HG02981 (cell line): ENCODE measurements around the gene SERTAD3.
"Not testable (repeated sequence)": the region's sequence is repeated elsewhere in the genome, so short reads cannot be mapped to it uniquely, and the experiment has no call there.

ENCODE experiments used
- ATAC-seq: cut with Tn5 transposase; IDR thresholded peaks from one replicate; pipeline ENCODE4 v1.9.1; 2021; ENCODE audit warnings: mild to moderate bottlenecking, moderate library complexity; ENCODE audit not compliant: unreplicated experiment

The SERTAD3 gene

DNA sequence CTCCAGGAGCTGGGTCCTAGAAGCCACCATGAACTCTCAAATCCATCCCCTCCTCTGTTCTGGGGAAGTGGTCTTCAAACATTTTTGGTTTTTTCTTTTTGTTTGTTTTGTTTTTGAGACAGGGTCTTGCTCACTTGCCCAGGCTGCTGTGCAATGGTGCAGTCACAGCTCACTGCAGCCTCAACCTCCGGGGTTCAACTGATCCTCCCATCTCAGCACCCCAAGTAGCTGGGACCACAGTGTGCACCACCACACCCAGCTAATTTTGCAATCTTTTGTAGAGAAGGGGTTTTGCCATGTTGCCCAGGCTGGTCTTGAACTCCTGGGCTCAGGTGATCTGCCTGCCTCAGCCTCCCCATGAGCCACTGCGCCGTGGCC lies 14.5 kb upstream of the SERTAD3 start:
- ATAC-seq, result no peak

DNA sequence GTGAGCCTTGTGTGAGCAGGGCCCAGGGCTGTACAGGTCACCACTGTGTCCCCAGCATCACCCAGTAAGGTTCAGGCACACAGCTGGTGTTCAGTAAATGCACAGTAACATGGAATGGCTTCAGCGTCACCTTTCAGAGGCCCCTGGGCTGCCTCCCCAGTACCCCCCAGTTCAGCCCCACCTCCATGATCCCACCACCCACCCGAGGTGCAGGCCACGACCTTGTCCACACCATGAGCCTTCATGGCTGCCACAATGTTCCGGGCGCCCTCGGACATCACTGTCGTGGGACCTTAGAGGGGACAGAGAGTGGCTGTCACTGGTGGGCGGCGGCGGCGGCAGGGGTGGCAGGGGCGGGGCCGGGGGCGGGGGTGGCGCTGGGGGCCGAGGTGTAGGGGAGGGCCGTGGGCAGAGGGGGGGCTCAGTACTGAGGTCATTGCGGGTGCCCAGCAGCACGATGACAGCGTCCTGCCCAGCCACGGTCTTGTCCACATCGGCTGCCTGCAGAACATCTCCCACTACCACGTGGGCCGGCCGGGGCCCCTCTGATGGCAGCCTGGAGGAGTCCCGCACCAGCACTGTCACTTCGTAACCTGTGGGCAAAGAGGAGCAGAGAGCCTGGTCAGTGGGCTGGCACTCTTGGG lies 13.9 kb upstream of the SERTAD3 start:
- no peak for ATAC-seq

DNA sequence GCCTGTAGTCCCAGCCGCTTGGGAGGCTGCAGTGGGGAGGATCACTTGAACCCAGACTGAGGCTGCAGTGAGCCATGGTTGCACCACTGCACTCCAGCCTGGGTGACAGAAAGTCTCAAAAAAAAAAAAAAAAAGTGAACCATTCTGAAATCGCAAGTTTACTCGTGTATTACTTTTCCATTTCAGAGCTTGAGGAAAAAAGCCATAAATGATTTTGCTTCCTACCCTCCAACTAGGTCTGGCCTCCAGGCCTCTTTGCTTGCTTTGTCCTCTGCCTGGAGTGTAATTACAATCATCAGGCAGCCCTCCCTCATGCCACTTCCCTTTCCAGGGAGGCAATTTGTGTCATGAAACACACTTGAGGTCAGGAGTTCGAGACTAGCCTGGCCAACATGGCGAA lies 12.9 kb upstream of the SERTAD3 start:
- no peak for ATAC-seq

DNA sequence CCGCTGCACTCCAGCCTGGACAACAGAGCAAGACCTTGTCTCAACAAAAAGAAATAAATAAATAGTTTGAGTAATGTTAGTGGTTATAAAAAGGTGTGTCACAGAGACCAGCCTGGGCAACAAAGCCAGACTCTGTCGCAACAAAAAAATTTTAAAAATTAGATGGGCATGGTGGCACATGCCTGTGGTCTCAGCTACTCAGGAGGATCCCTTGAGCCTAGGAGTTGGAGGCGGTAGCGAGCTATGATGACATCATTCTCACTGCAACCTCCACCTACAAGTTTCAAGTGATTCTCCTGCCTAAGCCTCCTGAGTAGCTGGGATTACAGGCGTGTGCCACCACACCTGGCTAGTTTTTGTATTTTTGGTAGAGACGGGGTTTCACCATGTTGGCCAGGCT lies 9.8 kb upstream of the SERTAD3 start:
- ATAC-seq, result not testable (repeated sequence)

DNA sequence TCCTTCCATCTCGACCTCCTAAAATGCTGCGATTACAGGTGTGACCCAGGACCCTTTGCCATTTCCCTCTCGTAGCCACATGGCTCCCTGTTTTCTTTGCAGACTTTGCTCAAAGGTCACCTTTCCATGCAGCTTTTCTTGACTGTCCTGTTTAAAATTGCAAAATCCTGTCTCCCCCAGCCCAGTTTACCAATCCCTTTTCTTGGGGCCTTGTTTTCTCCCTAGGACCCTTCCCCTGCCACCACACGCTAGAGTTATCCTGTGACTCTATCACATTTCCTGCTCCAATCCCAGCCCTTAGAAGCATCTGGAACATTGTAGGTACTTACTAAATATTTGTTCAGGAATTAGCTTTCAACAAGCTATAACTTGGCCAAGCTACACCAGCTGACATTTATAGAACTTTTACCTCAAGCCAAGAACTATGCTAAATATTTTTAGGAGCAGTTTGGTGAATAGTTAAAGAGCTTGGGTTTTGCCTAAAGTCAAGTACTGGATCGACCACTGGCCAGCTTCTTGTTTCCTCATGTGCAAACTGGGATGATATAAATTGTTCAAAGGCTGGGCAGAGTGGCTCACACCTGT lies 9.1 kb upstream of the SERTAD3 start:
- ATAC-seq, result no peak

DNA sequence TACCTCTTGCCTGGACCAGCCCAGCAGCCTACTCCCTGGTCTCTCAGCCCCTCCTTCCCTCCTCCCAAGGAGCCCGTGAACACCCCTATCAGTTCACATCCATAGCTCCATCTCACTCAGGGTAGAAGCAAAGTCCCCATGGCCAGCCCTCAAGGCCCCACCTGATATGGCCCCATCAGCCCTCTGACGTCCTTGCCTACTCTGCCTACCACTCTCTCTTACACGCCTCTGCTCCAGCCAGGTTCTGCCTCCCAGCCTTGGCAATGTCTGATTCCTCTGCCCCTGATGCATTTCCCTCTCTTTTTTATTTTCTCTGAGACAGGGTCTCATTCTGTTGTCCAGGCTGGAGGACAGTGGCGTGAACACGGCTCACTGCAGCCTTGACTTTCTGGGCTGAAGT lies 7.9 kb upstream of the SERTAD3 start:
- no peak for ATAC-seq

DNA sequence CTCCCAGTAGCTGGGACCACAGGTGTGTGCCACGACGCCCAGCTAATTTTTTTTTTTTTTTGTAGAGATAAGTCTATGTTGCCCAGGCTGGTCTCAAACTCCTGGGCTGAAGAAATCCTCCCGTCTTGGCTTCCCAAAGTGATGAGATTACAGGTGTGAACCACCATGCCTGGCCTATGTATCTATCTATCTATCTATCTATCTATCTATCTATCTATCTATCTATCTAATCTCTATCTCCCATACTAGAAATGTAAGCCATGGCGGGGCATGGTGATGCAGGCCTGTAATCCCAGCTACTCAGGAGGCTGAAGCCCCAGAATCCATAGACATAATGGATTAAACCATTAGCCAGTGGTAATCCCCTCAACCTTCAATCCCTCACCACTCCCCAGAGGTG lies 6.5 kb upstream of the SERTAD3 start:
- ATAC-seq, result no peak

DNA sequence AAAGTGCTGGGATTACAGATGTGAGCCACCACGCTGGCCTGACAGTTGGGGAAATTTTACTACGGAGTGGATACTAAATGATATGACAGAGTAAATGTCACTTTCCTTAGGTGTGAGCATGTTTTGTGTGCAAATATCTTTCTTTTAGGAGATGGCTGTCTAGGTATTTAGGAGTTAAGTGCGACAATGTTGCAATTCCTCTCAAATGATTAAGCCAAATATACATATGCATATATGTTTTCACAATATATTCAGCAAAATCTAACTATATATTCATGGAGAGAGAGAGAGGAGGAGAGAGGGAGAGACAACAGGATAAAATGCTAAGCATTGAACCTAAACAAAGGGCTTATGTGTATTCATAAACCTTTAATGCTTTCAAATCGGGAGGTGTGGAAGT lies 5.4 kb upstream of the SERTAD3 start:
- no peak for ATAC-seq

DNA sequence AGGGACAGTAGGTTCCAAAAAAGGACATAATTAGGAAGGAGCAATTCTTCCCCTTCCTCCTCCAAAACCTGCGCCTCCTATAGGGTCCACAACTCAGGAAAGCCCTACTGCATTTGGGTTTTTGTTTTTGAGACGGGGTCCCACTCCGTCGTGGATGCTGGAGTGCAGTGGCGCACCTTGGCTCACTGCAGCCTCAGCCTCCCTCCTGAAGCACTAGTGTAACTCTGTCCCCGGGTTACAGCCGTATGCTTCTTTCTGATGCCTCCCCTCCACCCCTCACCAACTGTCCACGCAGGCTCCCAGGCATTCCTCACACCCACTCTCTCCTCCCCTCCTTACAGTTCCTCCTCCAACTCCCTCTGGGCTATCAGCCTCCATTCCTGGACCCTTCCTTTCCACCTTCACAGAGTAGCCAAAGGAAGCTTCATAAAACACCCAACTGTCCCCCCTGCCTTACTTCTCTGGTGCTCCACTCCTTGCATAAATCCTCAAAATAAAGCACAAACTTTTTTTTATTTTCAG lies 2.2 kb upstream of the SERTAD3 start:
- no peak for ATAC-seq

DNA sequence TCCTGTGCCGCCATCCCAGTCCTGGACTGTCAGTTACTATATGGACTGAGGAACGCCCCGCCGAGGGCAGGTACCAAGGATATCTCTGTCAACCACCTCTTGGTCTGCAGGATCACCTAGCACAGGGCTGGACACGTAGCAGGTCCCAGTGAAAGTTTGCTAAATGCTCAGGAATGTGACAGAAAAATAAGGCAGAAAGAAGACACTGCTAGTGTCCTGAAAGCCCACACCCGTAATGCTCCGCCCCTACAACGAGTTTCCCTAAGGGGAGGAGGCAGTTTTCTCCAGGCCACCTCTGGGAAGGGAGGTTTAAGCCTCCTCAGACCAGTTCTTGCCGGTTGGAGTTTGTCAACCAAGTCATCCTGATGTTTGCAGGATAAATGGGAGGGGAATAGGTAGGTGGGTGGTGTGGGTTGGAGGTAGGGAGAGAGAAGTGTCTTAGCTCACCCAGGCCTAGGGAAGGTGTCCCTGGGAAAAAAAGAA lies 1.7 kb upstream of the SERTAD3 start:
- no peak for ATAC-seq

DNA sequence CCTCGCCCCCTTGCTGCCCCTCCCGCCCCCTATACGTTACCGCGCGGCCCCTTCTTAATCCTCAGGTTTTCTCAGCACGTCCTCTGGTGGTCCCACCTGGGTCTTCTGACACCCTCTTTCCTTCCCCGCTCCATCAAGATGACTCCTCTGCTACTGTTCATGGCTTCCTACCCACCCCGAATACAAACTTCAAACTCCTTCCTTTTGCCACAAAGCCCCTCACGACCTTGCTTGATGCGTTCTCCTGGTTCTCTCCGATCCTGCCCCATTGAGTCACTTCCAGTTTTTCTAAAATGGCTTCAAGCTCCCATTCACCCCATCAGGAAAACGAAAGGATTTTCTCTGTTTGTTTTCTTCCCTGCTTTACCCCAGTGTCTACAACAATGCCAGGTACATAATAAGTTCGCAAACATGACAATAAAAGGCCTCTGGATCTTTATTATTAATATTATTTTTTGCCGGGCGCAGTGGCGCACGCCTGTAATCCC lies 734 bp upstream of the SERTAD3 start:
- ATAC-seq, result no peak

DNA sequence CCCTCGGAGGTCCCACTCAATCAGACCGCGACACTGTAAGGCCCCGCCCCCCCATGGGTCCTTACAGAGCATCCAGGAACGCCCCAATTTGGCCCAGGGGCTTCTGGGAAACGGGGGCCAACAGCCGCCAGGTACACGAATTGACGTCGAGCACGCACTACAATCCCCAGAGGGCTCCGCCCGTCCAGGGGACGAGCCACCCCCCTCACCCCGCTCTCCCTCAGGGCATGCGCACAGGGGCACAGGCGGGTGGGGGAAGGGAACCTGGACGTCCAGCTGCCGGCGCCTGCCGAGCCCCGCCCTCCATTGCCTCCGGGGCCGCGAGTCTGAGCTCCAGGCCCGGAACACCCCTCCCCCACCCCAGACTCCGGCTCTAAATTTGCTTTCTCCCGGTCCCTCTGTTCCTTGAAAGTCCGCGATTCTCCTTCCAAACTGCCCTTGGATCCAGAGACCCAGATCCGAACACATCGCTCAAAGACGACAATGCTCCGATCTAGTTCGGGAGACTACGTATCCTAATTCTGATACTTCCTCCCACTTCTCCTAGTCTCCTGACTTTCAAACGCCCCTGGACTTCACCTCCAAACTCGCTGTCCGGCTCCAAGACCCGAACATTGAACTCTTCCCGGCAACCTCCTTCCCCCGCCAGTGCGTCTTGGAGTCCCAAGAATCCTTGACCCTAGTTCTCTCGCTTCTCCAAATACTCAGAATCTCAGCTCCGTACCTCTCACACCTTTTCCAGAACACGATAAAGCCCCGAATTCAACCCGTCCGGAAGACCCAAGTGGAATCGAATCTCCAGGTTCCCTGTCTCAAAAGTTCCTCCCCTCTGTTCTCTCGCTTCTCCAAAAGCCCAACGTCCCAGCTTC lies 770 bp downstream of the SERTAD3 start:
- peak; percentile 58 for ATAC-seq

DNA sequence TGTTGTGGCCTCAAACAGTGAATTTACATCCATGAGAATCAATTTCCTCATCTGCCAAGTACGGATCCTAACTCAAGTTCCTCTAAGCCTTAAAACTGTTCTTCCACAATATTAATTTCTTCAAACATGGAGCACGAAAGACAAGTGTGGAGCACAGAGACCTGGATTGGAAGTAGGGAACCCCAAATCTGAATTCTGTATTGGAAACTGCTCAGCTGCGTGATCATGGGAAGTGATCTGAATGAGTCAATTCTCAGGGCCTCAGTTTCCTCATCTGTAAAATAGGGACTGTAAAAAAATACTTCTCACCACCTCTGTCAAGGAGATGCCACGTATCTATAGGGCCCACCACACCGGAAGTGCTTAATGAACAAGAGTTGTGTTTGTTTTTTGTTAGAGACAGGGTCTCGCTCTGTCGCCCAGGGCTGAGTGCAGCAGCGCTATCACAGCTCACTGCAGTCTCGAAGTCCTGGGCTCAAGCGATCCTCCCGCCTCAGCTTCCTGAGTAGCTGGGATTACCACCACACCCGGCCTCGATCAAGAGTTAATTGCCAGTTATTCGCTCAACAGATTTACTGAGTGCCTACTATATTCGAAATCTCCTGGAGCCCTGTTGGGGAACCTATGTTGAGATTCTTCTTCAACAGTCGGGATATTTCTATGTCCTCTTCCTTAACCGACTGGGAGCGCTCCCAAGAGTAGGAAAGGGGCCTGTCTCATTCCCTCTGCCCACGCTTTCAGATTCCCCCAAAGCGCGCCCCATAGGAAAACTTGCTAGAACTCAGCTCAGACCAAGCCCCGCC lies 1.6 kb downstream of the SERTAD3 start:
- ATAC-seq, result no peak

DNA sequence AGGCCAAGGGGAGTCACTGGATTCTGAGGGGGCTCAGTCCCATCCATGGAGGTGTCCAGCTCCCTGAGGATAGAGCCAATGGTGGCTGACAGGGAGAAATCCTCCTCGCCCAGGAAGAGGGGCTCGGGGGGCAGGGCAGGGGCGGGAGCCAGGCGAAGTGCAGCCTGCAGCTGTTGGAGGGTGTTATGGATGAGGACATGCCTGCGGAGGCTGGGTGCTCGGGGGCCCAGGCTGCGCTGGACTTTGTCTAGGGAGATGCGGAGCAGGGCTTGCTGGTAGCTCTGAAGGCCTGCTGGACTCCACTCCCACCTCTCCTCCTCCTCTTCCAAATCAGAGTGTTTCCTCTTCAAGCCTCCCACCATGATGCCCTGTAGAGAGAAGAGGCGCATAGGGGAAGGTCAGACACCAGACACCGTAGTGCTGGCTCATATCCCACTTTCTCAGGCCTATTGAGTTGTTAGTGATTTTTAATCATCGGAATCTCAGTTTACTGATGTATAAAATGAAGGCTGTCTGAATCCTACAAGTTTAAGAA lies 2.3 kb downstream of the SERTAD3 start:
- no peak for ATAC-seq

DNA sequence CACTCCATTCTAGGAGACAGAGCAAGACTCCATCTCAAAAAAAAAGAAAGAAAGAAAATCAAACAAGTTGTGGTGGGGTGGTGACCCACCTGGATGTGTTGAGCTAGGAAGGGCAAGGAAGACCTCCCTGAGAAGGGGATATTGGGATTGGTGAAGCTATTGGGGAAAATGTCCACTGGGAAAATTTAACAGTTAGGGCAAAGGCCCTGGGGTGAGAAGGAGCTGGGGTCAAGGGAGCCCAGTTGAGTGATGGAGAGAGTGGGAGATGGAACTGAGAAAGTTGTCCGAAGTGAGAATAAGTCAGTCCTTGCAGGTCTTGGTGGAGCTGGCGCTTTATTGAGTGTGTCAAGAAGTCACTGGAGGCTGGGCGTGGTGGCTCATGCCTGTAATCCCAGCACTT lies 5.9 kb downstream of the SERTAD3 start:
- no peak for ATAC-seq

DNA sequence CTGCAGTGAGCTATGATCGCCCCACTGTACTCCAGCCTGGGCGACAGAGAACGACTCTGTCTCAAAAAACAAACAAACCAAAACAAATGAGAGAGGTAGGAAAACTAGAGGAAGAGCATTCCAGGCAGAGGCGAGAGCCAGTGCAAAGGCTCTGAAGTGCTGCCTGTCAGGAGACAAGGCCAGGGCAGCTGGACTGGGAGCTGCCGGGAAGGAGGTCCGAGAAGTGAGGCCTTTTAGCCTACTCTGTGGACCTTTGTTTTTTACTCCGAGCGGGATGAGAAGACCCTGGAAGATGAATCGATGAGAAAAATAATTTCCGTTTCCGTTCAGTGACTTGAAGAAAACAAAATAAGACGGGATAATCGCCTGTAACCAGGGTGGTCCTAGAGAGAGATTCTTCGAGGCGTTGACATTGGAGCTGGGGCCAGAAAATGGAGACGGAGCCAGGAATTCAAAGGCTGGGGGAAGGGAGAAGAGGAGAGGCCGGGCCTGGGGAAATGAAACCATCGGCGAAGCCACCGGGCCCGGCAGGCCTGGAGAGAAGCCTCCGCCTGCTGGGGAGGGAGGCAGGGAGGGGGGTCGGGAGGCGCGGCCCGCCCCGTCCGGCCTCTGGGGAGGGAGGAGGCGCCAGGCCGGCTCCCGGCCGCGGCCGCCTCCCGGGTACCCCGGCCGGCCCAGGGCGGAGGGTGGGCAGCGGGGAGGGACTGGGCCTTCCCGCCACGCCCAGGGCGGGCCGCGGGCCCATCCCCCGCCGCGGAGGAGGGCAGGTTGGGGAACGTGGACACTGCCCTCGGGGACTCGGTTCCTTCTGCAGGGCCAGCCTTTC lies 10.5 kb downstream of the SERTAD3 start:
- ATAC-seq, result peak; percentile 54

DNA sequence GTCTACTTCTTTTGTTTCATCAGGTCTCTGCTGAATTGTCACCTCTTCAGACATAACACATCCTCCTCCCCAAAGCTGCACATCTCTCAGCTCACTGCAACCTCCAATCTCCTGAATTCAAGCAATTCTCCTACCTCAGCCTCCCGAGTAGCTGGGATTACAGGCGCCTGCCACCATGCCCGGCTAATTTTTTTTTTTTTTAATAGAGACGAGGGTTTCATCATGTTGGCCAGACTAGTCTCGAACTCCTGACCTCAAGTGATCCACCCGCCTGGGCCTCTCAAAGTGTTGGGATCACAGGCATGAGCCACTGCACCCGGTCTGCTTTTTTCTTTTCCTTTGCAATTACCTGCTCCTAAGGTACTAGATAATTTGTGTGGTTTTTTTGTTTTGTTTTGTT lies 11.4 kb downstream of the SERTAD3 start:
- not testable (repeated sequence) for ATAC-seq

DNA sequence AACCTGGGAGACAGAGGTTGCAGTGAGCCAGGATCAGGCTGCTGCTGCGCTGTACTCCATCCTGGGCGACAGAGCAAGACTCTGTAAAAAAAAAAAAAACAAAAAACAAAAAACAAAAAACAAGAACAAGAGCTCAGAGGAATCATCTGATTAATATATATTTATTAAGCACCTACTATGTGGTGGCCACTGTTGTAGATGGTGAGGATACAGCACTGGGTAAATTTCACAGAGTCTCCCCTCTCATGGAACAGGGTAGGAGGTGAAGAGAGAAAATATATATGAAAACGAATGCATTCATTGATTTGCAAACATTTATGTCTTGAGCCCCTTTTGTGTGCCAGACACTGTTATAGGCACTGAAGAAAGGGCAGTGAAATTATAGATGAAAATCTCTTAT lies 12.4 kb downstream of the SERTAD3 start:
- no peak for ATAC-seq

DNA sequence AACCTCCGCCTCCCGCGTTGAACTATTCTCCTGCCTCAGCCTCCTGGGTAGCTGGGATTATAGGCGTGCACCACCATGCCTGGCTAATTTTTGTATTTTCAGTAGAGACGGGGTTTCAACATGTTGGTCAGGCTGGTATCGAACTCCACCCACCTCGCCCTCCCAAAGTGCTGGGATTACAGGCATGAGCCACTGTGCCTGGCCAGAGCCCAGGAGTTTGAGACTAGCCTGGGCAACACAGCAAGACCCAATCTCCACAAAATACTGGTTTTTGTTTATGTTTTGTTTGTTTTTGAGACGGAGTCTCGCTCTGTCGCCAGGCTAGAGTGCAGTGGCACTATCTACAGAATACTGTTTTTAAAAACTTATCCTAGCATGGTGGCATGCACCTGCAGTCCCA lies 13.9 kb downstream of the SERTAD3 start:
- not testable (repeated sequence) for ATAC-seq

DNA sequence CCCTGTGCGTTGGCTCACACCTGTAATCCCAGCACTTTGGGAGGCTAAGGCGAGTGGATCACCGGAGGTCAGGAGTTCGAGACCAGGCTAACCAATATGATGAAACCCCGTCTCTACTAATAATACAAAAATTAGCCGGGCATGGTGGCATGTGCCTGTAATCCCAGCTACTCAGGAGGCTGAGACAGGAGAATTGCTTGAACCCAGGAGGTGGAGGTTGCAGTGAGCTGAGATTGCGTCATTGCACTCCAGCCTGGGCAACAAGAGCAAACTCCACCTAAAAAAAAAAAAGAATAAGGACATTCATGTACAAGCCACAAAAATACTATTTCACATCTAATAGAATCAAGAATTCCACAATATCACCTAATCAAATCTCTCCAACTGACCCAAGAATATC lies 15.9 kb downstream of the SERTAD3 start:
- ATAC-seq, result not testable (repeated sequence)
